SK-N-SH treated with all-trans-retinoic acid at 6 μM for 48 hours (cell line): ENCODE data around the gene C12orf57.

Source experiments
- ATAC-seq: fragments of 200-7000 bp; cut with Tn5 transposase; 3 replicates; pipeline ENCODE4 v1.9.1; 2020; ENCODE audit warnings: mild to moderate bottlenecking, moderate library complexity
- ARNTL ChIP-seq: fragments of 450-650 bp; formaldehyde crosslinking; IDR thresholded peaks from 2 replicates; pipeline ENCODE4 v1.5.0; 2020; ENCODE audit warnings: low read depth, mild to moderate bottlenecking, moderate library complexity, borderline replicate concordance
- BACH2 ChIP-seq: fragments of 250-450 bp; sonication (Bioruptor Pico); IDR thresholded peaks from 2 replicates; pipeline ENCODE4 v1.9.0; 2021; ENCODE audit warnings: mild to moderate bottlenecking, borderline replicate concordance
- CREB5 ChIP-seq: fragments of 250-450 bp; sonication (Bioruptor Pico); IDR thresholded peaks from 2 replicates; pipeline ENCODE4 v1.5.1; 2020; ENCODE audit warnings: low read depth, mild to moderate bottlenecking, moderate library complexity
- CSDC2 ChIP-seq: fragments of 250-450 bp; sonication (Bioruptor Pico); IDR thresholded peaks from 2 replicates; pipeline ENCODE4 v1.5.0; 2020; ENCODE audit warnings: mild to moderate bottlenecking, moderate library complexity
- ESRRG ChIP-seq: fragments of 250-450 bp; sonication (Bioruptor Pico); IDR thresholded peaks from 2 replicates; pipeline ENCODE4 v1.6.1; 2021; ENCODE audit warnings: mild to moderate bottlenecking
- ISL1 ChIP-seq: fragments of 250-450 bp; sonication (Bioruptor Pico); IDR thresholded peaks from 2 replicates; pipeline ENCODE4 v2.1.2; 2022; ENCODE audit warnings: mild to moderate bottlenecking, moderate library complexity
- OSR1 ChIP-seq: fragments of 250-450 bp; sonication (Bioruptor Pico); IDR thresholded peaks from 2 replicates; pipeline ENCODE4 v1.8.0; 2022; ENCODE audit warnings: moderate library complexity, mild to moderate bottlenecking, inconsistent platforms
- PATZ1 ChIP-seq: fragments of 250-450 bp; sonication (Bioruptor Pico); IDR thresholded peaks from 2 replicates; pipeline ENCODE4 v1.8.0; 2020; ENCODE audit warnings: mild to moderate bottlenecking, moderate library complexity, borderline replicate concordance
- POU6F1 ChIP-seq: fragments of 250-450 bp; sonication (Bioruptor Pico); IDR thresholded peaks from 2 replicates; pipeline ENCODE4 v1.8.0; 2021; ENCODE audit warnings: low read depth, mild to moderate bottlenecking, moderate library complexity, borderline replicate concordance
- PPARA ChIP-seq: fragments of 250-450 bp; sonication (Bioruptor Pico); IDR thresholded peaks from 2 replicates; pipeline ENCODE4 v1.5.0; 2020; ENCODE audit warnings: mild to moderate bottlenecking, borderline replicate concordance
- RARB ChIP-seq: fragments of 250-450 bp; sonication (Bioruptor Pico); IDR thresholded peaks from 2 replicates; pipeline ENCODE4 v1.8.0; 2021; ENCODE audit warnings: mild to moderate bottlenecking, moderate library complexity
- SNAI2 ChIP-seq: fragments of 250-450 bp; sonication (Bioruptor Pico); IDR thresholded peaks from 2 replicates; pipeline ENCODE4 v1.5.0; 2020; ENCODE audit warnings: mild to moderate bottlenecking, moderate library complexity
- TCF4 ChIP-seq: fragments of 250-450 bp; sonication (Bioruptor Pico); IDR thresholded peaks from 2 replicates; pipeline ENCODE4 v1.8.0; 2021; ENCODE audit warnings: mild to moderate bottlenecking, moderate library complexity, borderline replicate concordance
- TOX ChIP-seq: fragments of 250-450 bp; sonication (Bioruptor Pico); IDR thresholded peaks from 2 replicates; pipeline ENCODE4 v1.8.0; 2021; ENCODE audit warnings: mild to moderate bottlenecking, moderate library complexity, borderline replicate concordance
- ZC3H10 ChIP-seq: fragments of 250-450 bp; sonication (Bioruptor Pico); IDR thresholded peaks from 2 replicates; pipeline ENCODE4 v1.5.1; 2021; ENCODE audit warnings: mild to moderate bottlenecking, moderate library complexity
- ZFP3 ChIP-seq: fragments of 250-450 bp; sonication (Bioruptor Pico); IDR thresholded peaks from 2 replicates; pipeline ENCODE4 v1.5.0; 2020; ENCODE audit warnings: mild to moderate bottlenecking, moderate library complexity
- ZNF565 ChIP-seq: fragments of 450-650 bp; formaldehyde crosslinking; conservative IDR thresholded peaks from 2 replicates; pipeline ENCODE4 v1.5.0; 2020; ENCODE audit warnings: low read depth, mild to moderate bottlenecking, moderate library complexity
- ZNF70 ChIP-seq: fragments of 450-650 bp; formaldehyde crosslinking; IDR thresholded peaks from 2 replicates; pipeline ENCODE4 v1.5.0; 2020; ENCODE audit warnings: mild to moderate bottlenecking, moderate library complexity
- ZNF8 ChIP-seq: fragments of 450-650 bp; formaldehyde crosslinking; IDR thresholded peaks from 2 replicates; pipeline ENCODE4 v1.5.0; 2020; ENCODE audit warnings: mild to moderate bottlenecking, moderate library complexity
- TF ChIP-seq, protein P1 (sequence below): fragments of 250-450 bp; sonication (Bioruptor Pico); IDR thresholded peaks from 2 replicates; pipeline ENCODE4 v1.5.1; 2021; ENCODE audit warnings: mild to moderate bottlenecking, moderate library complexity

C12orf57 gene

DNA sequence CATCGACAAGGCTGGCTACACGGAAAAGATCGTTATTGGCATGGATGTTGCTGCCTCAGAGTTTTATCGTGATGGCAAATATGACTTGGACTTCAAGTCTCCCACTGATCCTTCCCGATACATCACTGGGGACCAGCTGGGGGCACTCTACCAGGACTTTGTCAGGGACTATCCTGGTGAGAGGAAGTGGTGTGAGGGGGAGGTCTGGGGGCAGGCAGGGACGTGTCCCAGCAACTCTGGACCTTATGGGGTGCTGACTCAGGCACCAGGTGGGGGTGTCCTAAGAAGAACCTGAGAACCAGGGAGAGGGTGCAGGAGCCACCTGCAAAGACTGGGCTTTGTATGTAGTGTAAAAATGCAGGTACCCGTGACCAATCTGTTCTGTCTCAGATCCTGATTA, 24.2 kb upstream of the C12orf57 start:
- ATAC-seq: no peak
- no peak for TF ChIP-seq TOX (CRISPR knock-in tag)
- TF ChIP-seq ZNF8: no peak
- no peak for TF ChIP-seq ZC3H10 (CRISPR knock-in tag)
- TF ChIP-seq CSDC2 (CRISPR knock-in tag): no peak
- TF ChIP-seq ZNF70 (CRISPR knock-in tag): no peak
- no peak for TF ChIP-seq POU6F1
- no peak for TF ChIP-seq CREB5 (CRISPR knock-in tag)
- no peak for TF ChIP-seq ZFP3 (CRISPR knock-in tag)
- no peak for TF ChIP-seq ARNTL (CRISPR knock-in tag)
- no peak for TF ChIP-seq PPARA (CRISPR knock-in tag)
- TF ChIP-seq ISL1: no peak
- TF ChIP-seq, protein P1, sequence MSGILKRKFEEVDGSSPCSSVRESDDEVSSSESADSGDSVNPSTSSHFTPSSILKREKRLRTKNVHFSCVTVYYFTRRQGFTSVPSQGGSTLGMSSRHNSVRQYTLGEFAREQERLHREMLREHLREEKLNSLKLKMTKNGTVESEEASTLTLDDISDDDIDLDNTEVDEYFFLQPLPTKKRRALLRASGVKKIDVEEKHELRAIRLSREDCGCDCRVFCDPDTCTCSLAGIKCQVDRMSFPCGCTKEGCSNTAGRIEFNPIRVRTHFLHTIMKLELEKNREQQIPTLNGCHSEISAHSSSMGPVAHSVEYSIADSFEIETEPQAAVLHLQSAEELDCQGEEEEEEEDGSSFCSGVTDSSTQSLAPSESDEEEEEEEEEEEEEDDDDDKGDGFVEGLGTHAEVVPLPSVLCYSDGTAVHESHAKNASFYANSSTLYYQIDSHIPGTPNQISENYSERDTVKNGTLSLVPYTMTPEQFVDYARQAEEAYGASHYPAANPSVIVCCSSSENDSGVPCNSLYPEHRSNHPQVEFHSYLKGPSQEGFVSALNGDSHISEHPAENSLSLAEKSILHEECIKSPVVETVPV (CRISPR knock-in tag): no peak

GRCh38 chr12:6921539-6921938, 22.3 kb upstream of the C12orf57 start:
- ATAC-seq: no peak
- no peak for TF ChIP-seq ZNF70 (CRISPR knock-in tag)
- TF ChIP-seq OSR1 (CRISPR knock-in tag): no peak
- no peak for TF ChIP-seq ESRRG
- no peak for TF ChIP-seq RARB (CRISPR knock-in tag)
- TF ChIP-seq BACH2: no peak
- TF ChIP-seq, protein P1 (CRISPR knock-in tag): no peak
- TF ChIP-seq ARNTL (CRISPR knock-in tag): no peak
- TF ChIP-seq ZC3H10 (CRISPR knock-in tag): no peak
- no peak for TF ChIP-seq ZNF565
- no peak for TF ChIP-seq CSDC2 (CRISPR knock-in tag)
- no peak for TF ChIP-seq TCF4 (CRISPR knock-in tag)

GRCh38 chr12:6921996-6922946, 21.6 kb upstream of the C12orf57 start:
- ATAC-seq: no peak
- TF ChIP-seq POU6F1 (no peak), SNAI2 (CRISPR knock-in tag) (no peak), ZC3H10 (CRISPR knock-in tag) (no peak), TCF4 (CRISPR knock-in tag) (no peak)

GRCh38 chr12:6923003-6923732, 20.7 kb upstream of the C12orf57 start:
- ATAC-seq: no peak
- no peak for TF ChIP-seq TOX (CRISPR knock-in tag)
- TF ChIP-seq CSDC2 (CRISPR knock-in tag): no peak
- no peak for TF ChIP-seq ZNF8
- TF ChIP-seq, protein P1 (CRISPR knock-in tag): no peak
- TF ChIP-seq ZNF70 (CRISPR knock-in tag): no peak
- TF ChIP-seq OSR1 (CRISPR knock-in tag): no peak
- TF ChIP-seq POU6F1: no peak
- no peak for TF ChIP-seq ZFP3 (CRISPR knock-in tag)
- TF ChIP-seq RARB (CRISPR knock-in tag): no peak
- TF ChIP-seq PATZ1: no peak
